HepG2 (cell line): Measurements from ENCODE around the gene EPDR1. TPM values are rescaled to one million over a fixed set of nuclear protein-coding genes. Genes with fewer than 3 reads are reported as not detected.

ENCODE experiments used
- ATAC-seq: fragments of 200-7000 bp; cut with Tn5 transposase; 3 replicates; pipeline ENCODE4 v1.9.1; 2020; ENCODE audit warnings: mild to moderate bottlenecking, moderate library complexity
- BruUV-seq: library from RNA; stranded (reverse); fragments of 400-500 nt; replicated peaks from 2 replicates; lab custom pipeline; 2021; lab: Mats Ljungman, UMichigan
- CTCF ChIA-PET: fragments of 300-600 bp; formaldehyde crosslinking; extraction: SDS; loops from one replicate; lab custom pipeline; 2021; ENCODE audit warnings: low total read pairs, inconsistent platforms, low intra/inter-chr PET ratio; lab: Yijun Ruan, JAX
- POLR2A ChIA-PET: fragments of 350-600 bp; sonication (Branson Sonifier 250); formaldehyde crosslinking; loops from one replicate; lab custom pipeline; 2020; ENCODE audit warnings: antibody characterized with exemption, inconsistent platforms; lab: Yijun Ruan, JAX
- DNase-seq: peaks from one replicate; pipeline ENCODE4 v3.0.0-alpha.2; 2015; ENCODE audit warnings: low spot score
- FAIRE-seq: peaks from 3 replicates; lab custom pipeline; 2011; peaks lifted over from hg19 to GRCh38; lab: Jason Lieb, UNC
- H2AFZ ChIP-seq: one replicate; pipeline ENCODE4 v1.6.1; 2011; ENCODE audit warnings: low read length, inconsistent platforms
- H3K27ac ChIP-seq: fragments of 300-600 bp; 3 replicates; pipeline ENCODE4 v1.8.0; 2011; ENCODE audit warnings: mixed run types, mild to moderate bottlenecking, mixed read lengths, low read length, inconsistent platforms; ENCODE audit not compliant: insufficient read depth; ENCODE audit errors: extremely low read length
- H3K27me3 ChIP-seq, 2 experiments: fragments of 200-600 bp in 1 of 2; 2 replicates in 1 of 2; 3 replicates in 1 of 2; pipeline versions ENCODE4 v1.6.0 to v1.8.0; 2011; ENCODE audit warnings: low read length in 2 of 2, mild to moderate bottlenecking in 2 of 2, moderate library complexity in 2 of 2, inconsistent platforms in 1 of 2; ENCODE audit not compliant: insufficient read depth in 2 of 2, control insufficient read depth in 1 of 2
- H3K36me3 ChIP-seq, 2 experiments: fragments of 200-600 bp in 1 of 2; replicated peaks in 1 of 2; 2 replicates in 1 of 2; 3 replicates in 1 of 2; pipeline versions ENCODE4 v1.5.1 to v1.8.0; 2011; ENCODE audit warnings: low read length in 2 of 2, inconsistent platforms in 1 of 2; ENCODE audit not compliant: insufficient read depth in 2 of 2, control insufficient read depth in 1 of 2
- H3K4me1 ChIP-seq: 2 replicates; pipeline ENCODE4 v1.5.1; 2012; ENCODE audit warnings: low read length, inconsistent platforms; ENCODE audit not compliant: insufficient read depth
- H3K4me2 ChIP-seq: 2 replicates; pipeline ENCODE4 v1.6.0; 2011; ENCODE audit warnings: low read depth, low read length, inconsistent platforms
- H3K4me3 ChIP-seq, 3 experiments: fragments of 200-600 bp in 1 of 3; sonication (generic), shearing (Covaris generic) in 1 of 3; replicated peaks in 1 of 3; 2 replicates each; pipeline ENCODE4 v1.5.1; 2011 to 2016; ENCODE audit warnings: low read length in 3 of 3, inconsistent platforms in 2 of 3, low read depth in 2 of 3, mild to moderate bottlenecking in 2 of 3, control low read depth in 1 of 3, mixed read lengths in 1 of 3; ENCODE audit not compliant: insufficient read depth in 1 of 3
- H3K79me2 ChIP-seq: one replicate; pipeline ENCODE4 v1.6.1; 2011; ENCODE audit warnings: low read length, inconsistent platforms; ENCODE audit not compliant: insufficient read depth
- H3K9ac ChIP-seq: 2 replicates; pipeline ENCODE4 v1.6.0; 2011; ENCODE audit warnings: mild to moderate bottlenecking, low read depth, low read length, inconsistent platforms; ENCODE audit not compliant: insufficient read depth
- H3K9me3 ChIP-seq: 2 replicates; pipeline ENCODE4 v1.5.1; 2012; ENCODE audit warnings: mild to moderate bottlenecking, low read length
- H4K20me1 ChIP-seq: 2 replicates; pipeline ENCODE4 v1.6.0; 2011; ENCODE audit warnings: inconsistent platforms, mild to moderate bottlenecking, low read length, moderate library complexity; ENCODE audit not compliant: insufficient read depth
- AKAP8 ChIP-seq: sonication (generic); formaldehyde crosslinking; IDR thresholded peaks from 2 replicates; pipeline ENCODE4 v1.5.1; 2020; ENCODE audit warnings: mild to moderate bottlenecking, missing genetic modification reagents
- ASH2L ChIP-seq: fragments of 300-600, 200-600 bp; sonication (generic); IDR thresholded peaks from 2 replicates; pipeline ENCODE4 v1.7.0; 2017; ENCODE audit warnings: low read depth, mild to moderate bottlenecking, moderate library complexity, mixed read lengths, low read length; ENCODE audit not compliant: insufficient read length
- HNRNPH1 ChIP-seq: fragments of 200-400 bp; formaldehyde crosslinking; optimal IDR thresholded peaks from 2 replicates; pipeline ENCODE3; 2017; ENCODE audit warnings: mild to moderate bottlenecking, low read depth, low read length
- KDM3A ChIP-seq: IDR thresholded peaks from 2 replicates; pipeline ENCODE4 v1.6.1; 2018; ENCODE audit warnings: low read depth, missing compliant biosample characterization
- LCORL ChIP-seq, 2 experiments: fragments of 450-650 bp in 1 of 2; sonication (generic) in 1 of 2; formaldehyde crosslinking in 1 of 2; IDR thresholded peaks; 2 replicates each; pipeline versions ENCODE4 v1.5.0 to v1.6.1; 2017 to 2020; ENCODE audit warnings: antibody characterized with exemption in 1 of 2, missing genetic modification reagents in 1 of 2
- ZBTB7A ChIP-seq: sonication (generic); formaldehyde crosslinking; IDR thresholded peaks from 2 replicates; pipeline ENCODE4 v1.8.0; 2022; ENCODE audit warnings: mild to moderate bottlenecking, missing genetic modification reagents
- ZNF160 ChIP-seq: sonication (generic); formaldehyde crosslinking; IDR thresholded peaks from 2 replicates; pipeline ENCODE4 v1.8.0; 2022; ENCODE audit warnings: mild to moderate bottlenecking, inconsistent platforms, missing genetic modification reagents
- ZNF431 ChIP-seq: sonication (generic); formaldehyde crosslinking; IDR thresholded peaks from 2 replicates; pipeline ENCODE4 v1.9.0; 2022; ENCODE audit warnings: missing genetic modification reagents, low read depth, mild to moderate bottlenecking, borderline replicate concordance
- ZNF598 ChIP-seq: sonication (generic); formaldehyde crosslinking; IDR thresholded peaks from 2 replicates; pipeline ENCODE4 v1.5.1; 2020; ENCODE audit warnings: mild to moderate bottlenecking, missing genetic modification reagents, borderline replicate concordance
- ZZZ3 ChIP-seq: sonication (generic); formaldehyde crosslinking; IDR thresholded peaks from 2 replicates; pipeline ENCODE4 v1.4.0; 2020; ENCODE audit warnings: missing genetic modification reagents, mild to moderate bottlenecking, borderline replicate concordance
- WGBS: methylation state at CpG from one replicate; pipeline ENCODE4 v1.1.6; 2017; ENCODE audit warnings: low lambda C conversion rate; 5-methylcytosine and 5-hydroxymethylcytosine counted together
- in situ Hi-C: cut with HindIII; loops from 2 replicates; pipeline ENCODE4 v1.10.0; 2017; ENCODE audit warnings: low pct_unique_long_range_greater_than_20kb; ENCODE audit not compliant: extremely low pct_ligation_motif_present
- intact Hi-C: fragments of 100-400 bp; cut with micrococcal nuclease; formaldehyde crosslinking; loops from one replicate; pipeline ENCODE4 v1.10.0; 2022; ENCODE audit not compliant: unreplicated experiment
- polyA plus RNA-seq, 8 experiments: library from polyadenylated mRNA; depleted of rRNA in 3 of 8; stranded (reverse) in 7 of 8; unstranded in 1 of 8; fragments of >200 nt; fragmentation: Illumina TruSeq in 4 of 8; extraction: Trizol in 4 of 8; gene quantifications; 2 replicates each; pipeline versions ENCODE4 v1.2.1 to v1.2.3, GENCODE V29; 2011 to 2016; ENCODE audit warnings: low read depth in 4 of 8, missing spikeins in 1 of 8, mixed read lengths in 1 of 8; ENCODE audit not compliant: insufficient read depth in 1 of 8
- total RNA-seq, 5 experiments: library from RNA; depleted of rRNA; stranded (reverse); fragments of >200 nt; fragmentation: Illumina TruSeq; extraction: Trizol; gene quantifications; 2 replicates each; pipeline ENCODE4 v1.2.3, GENCODE V29; 2016; ENCODE audit warnings: low read depth in 1 of 5
- TF ChIP-seq, protein P1 (sequence below): IDR thresholded peaks from 2 replicates; pipeline ENCODE4 v1.6.1; 2016; ENCODE audit warnings: missing compliant biosample characterization, missing genetic modification reagents, borderline replicate concordance
- TF ChIP-seq, protein P2 (sequence below), 2 experiments: sonication (generic) in 1 of 2; formaldehyde crosslinking in 1 of 2; IDR thresholded peaks; 2 replicates each; pipeline versions ENCODE4 v1.6.1 to v1.9.0; 2014 to 2022; ENCODE audit warnings: antibody characterized with exemption in 1 of 2, borderline replicate concordance in 1 of 2, inconsistent platforms in 1 of 2, low read depth in 1 of 2, missing genetic modification reagents in 1 of 2

EPDR1 gene
- total and polyA plus RNA-seq, 2 of the 13 experiments (the other 11 are each of a cell fraction or from before 2014, with no cell fraction given), result 38.3 to 50.2 TPM

DNA sequence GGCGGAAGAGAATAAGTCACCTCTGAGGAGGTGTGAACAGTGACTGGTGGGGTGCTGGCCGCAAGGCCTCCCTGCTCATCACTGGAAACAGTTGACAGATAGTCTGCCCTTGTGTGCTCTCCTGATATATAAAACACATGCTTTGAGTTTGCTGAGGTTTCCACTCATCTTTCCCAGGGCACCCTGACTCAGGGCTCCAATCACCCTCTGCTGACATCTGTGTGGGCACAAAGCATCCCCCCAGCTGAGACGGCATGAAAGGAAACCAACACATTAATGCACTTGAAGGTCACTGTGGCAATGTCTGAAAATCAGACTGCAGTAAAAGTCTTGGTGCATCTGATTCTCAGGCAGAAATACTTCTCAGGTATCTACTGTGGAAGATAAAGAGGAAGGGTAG lies 49.8 kb downstream of the EPDR1 start:
- Histone ChIP-seq H3K79me2 (no peaks in the 10 kb centered on the region), H3K9me3 (no peaks in the 10 kb centered on the region), H3K4me1 (no peaks in the 10 kb centered on the region), H3K36me3 (no peaks in the 10 kb centered on the region), H3K4me3 (no peak overlapping the region), H3K4me2 (no peak overlapping the region), H4K20me1 (no peaks in the 10 kb centered on the region), H3K27ac (no peak overlapping the region), H2AFZ (no peak overlapping the region), H3K27me3 (no peaks in the 10 kb centered on the region), H3K9ac (no peak overlapping the region)
- intact Hi-C loops (no loop called here), in situ Hi-C loops (no loop called here)
- CTCF ChIA-PET, result no interaction called here
- DNase-seq (no peak), FAIRE-seq (no peak), ATAC-seq (no peak)
- POLR2A ChIA-PET, result no interaction called here
- no peak for TF ChIP-seq ZNF160 (CRISPR knock-in tag)
- TF ChIP-seq, protein P1, sequence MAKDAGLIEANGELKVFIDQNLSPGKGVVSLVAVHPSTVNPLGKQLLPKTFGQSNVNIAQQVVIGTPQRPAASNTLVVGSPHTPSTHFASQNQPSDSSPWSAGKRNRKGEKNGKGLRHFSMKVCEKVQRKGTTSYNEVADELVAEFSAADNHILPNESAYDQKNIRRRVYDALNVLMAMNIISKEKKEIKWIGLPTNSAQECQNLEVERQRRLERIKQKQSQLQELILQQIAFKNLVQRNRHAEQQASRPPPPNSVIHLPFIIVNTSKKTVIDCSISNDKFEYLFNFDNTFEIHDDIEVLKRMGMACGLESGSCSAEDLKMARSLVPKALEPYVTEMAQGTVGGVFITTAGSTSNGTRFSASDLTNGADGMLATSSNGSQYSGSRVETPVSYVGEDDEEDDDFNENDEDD (CRISPR knock-in tag), result no peak
- no peak for TF ChIP-seq AKAP8 (CRISPR knock-in tag)
- no peak for TF ChIP-seq ZZZ3 (CRISPR knock-in tag)
- TF ChIP-seq ZBTB7A (CRISPR knock-in tag), result no peak
- TF ChIP-seq KDM3A (CRISPR knock-in tag), result no peak
- TF ChIP-seq ASH2L, result no peak
- BruUV-seq, result no TSS peak
- 88% methylated on average over 3 of the region's 3 CpGs for WGBS

DNA sequence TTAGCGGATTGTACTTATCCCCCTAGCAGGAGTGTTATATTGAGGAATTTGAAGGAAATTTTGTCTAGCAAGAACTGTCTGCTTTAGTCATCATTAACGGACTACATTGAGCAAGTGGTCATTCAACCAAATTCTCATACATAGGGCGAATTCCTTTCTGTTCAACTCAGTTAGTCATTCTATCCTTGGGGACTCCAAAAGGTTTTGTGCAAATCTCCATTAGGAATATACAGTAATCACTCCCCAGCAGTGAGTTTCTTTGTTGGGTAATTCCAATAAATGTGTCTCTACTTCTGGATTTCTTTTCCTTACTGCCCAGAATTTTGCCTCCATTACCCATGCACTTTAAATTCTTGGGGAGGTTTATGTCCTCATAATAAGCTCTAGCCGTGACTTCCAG lies 51.1 kb downstream of the EPDR1 start:
- no peak overlapping the region for H3K27ac ChIP-seq
- H3K36me3 ChIP-seq, result no peaks in the 10 kb centered on the region
- no peak for DNase-seq
- no peak overlapping the region for H3K4me3 ChIP-seq
- WGBS, result 53% methylated on average over 4 of the region's 4 CpGs
- no TSS peak for BruUV-seq
- H2AFZ ChIP-seq, result no peak overlapping the region
- POLR2A ChIA-PET, result no interaction called here
- no peak overlapping the region for H3K4me2 ChIP-seq
- in situ Hi-C loops (no loop called here), intact Hi-C loops (no loop called here)
- H3K4me1 ChIP-seq, result no peaks in the 10 kb centered on the region
- no peaks in the 10 kb centered on the region for H3K79me2 ChIP-seq
- no peak for FAIRE-seq
- CTCF ChIA-PET, result no interaction called here
- no peaks in the 10 kb centered on the region for H3K27me3 ChIP-seq
- no peaks in the 10 kb centered on the region for H4K20me1 ChIP-seq
- H3K9ac ChIP-seq, result no peak overlapping the region
- no peak for ATAC-seq
- H3K9me3 ChIP-seq, result no peaks in the 10 kb centered on the region
- TF ChIP-seq HNRNPH1 (no peak), ZNF598 (CRISPR knock-in tag) (no peak), ZNF431 (CRISPR knock-in tag) (no peak), LCORL (IDR thresholded peaks at IDR 0.05) (no peak), LCORL (CRISPR knock-in tag; IDR thresholded peaks at IDR 0.05) (no peak)
- TF ChIP-seq, protein P2, sequence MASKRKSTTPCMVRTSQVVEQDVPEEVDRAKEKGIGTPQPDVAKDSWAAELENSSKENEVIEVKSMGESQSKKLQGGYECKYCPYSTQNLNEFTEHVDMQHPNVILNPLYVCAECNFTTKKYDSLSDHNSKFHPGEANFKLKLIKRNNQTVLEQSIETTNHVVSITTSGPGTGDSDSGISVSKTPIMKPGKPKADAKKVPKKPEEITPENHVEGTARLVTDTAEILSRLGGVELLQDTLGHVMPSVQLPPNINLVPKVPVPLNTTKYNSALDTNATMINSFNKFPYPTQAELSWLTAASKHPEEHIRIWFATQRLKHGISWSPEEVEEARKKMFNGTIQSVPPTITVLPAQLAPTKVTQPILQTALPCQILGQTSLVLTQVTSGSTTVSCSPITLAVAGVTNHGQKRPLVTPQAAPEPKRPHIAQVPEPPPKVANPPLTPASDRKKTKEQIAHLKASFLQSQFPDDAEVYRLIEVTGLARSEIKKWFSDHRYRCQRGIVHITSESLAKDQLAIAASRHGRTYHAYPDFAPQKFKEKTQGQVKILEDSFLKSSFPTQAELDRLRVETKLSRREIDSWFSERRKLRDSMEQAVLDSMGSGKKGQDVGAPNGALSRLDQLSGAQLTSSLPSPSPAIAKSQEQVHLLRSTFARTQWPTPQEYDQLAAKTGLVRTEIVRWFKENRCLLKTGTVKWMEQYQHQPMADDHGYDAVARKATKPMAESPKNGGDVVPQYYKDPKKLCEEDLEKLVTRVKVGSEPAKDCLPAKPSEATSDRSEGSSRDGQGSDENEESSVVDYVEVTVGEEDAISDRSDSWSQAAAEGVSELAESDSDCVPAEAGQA (IDR thresholded peaks at IDR 0.05; ENCODE audit: low read depth), result no peak
- TF ChIP-seq, protein P2 (CRISPR knock-in tag; IDR thresholded peaks at IDR 0.05; ENCODE audit: borderline replicate concordance), result no peak
